GM12872 (cell line): ENCODE data around the gene PSG5.

Experiments
- TF ChIP-seq, protein P1 (sequence below): IDR thresholded peaks from 3 replicates; pipeline ENCODE4 v1.5.1; 2011; ENCODE audit warnings: low read depth, mild to moderate bottlenecking, low read length, moderate library complexity; ENCODE audit not compliant: insufficient read depth

Gene PSG5

DNA sequence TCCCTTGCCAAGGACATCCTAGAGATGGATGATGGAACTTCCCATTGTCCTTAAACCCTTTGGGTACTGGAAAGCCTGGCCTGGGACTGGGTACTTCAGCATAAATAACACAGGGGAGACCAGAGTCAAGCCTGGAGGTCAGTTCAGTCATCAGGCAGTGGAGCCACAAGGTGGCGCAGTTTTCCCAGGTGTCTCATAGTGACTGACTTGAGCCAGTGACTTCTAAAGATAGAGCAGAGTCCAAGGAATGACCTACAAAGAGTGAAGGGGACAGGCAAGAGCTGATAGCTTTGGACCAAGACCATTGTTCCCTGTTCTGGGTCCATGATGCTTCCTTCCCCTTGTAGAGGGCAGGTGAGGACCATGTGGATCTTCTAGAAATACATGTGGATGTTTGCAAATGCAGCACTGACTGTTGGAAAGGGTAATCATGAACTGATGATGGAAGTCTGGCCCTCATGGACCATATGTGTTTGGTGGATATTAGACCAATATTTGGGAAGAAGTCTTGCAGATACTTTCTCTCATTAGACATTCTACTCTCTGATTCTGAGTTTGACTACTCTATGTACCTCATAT is 6.7 kb downstream of the PSG5 start:
- TF ChIP-seq, protein P1, sequence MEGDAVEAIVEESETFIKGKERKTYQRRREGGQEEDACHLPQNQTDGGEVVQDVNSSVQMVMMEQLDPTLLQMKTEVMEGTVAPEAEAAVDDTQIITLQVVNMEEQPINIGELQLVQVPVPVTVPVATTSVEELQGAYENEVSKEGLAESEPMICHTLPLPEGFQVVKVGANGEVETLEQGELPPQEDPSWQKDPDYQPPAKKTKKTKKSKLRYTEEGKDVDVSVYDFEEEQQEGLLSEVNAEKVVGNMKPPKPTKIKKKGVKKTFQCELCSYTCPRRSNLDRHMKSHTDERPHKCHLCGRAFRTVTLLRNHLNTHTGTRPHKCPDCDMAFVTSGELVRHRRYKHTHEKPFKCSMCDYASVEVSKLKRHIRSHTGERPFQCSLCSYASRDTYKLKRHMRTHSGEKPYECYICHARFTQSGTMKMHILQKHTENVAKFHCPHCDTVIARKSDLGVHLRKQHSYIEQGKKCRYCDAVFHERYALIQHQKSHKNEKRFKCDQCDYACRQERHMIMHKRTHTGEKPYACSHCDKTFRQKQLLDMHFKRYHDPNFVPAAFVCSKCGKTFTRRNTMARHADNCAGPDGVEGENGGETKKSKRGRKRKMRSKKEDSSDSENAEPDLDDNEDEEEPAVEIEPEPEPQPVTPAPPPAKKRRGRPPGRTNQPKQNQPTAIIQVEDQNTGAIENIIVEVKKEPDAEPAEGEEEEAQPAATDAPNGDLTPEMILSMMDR, result peak; percentile 15; the same call in 1 of the 3 replicates

DNA sequence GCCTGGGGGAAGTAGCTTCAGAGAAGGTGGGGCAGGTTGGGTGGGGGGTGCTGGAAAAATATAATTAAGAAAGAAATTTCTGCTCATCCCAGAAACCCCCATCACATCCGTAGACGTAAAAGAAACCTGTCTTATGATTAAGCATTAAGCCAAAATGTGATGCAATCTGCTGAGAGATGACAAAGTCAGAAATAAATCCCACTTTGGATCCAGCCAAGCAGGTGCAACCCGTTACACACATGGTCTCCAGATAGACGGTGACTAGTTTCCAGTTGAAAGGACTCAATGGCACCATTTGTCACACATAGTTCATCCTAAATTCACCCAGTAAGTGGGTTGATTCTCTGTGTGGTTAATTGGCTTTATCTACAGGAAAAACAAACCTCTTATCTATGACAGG is 34.1 kb downstream of the PSG5 start:
- TF ChIP-seq, protein P1, result no peak

DNA sequence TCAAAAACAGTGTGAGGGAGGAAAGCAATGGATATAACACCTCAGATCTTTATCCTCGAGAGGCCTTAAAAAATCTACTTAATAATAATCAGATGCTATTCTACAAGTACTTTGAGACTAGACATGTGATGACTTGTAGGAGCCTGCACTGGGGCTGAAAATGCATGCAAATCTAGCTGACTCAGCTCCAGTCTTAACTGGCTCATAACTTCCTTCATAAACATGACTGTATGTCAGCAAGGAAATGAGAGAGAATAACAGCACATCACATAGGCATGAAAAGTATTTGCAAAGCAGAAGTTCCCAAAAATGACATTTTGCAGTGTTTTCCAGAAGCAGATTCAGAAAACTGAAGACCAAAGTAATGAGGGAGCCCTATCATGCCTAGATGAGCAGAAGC is 38.1 kb downstream of the PSG5 start:
- TF ChIP-seq, protein P1, result no peak

DNA sequence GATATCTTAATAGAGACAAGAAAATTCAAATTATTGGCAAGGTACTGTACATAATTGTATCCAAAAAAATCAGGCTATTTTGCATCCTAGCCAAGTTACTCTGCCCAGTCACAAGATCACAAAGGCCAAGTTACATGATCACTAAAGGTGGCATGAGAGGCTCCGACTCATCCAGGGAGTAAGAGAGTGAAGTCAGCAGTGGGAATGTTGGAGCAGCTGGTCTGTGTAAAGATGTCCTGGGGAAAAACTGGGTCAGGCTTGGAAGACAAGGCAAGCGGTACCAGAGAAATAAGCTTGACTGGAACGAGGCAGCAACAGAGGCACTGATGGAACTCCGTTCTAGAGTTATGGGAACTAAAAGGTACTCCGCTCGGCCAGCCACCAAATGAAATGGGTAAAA is 53.6 kb downstream of the PSG5 start:
- TF ChIP-seq, protein P1, result no peak

DNA sequence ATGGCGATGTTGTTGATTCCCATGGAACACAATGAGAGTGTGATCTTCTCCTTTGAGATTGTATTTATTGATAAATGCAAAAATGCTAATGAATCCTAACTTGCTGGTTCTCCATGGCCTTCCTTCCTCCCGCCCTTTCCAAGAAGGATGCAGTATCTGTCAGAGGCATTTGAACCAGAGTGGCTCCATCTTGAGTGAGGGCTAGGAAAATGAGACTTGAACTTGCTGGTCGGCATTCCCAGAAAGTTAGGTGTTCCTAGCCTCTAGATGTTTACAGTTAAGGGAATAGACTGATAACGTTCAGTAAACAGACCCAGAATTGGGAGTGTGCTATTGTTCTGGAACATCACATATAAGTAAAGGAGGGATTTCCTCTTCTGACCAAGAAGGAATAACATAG is 59.6 kb downstream of the PSG5 start:
- TF ChIP-seq, protein P1, result no peak

DNA sequence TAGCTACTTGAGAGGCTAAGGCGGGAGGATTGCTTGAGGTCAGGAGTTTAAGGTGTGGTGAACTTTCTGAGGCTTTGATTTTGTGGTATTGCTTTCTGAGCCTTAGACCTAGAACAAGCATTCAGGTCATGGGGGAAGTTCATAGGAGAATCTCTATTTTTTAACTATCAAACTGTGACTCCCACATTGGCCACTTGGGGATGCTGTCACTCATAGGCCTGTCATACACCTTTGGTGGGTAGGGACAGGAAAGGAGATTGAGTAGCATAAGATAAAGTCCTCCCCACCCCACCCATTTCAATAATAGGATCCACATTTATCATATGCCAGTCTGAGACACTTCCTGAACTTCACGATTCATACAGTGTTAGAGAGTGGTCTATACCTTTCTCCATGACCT is 62.0 kb downstream of the PSG5 start:
- TF ChIP-seq, protein P1, result peak; percentile 35; the same call in 2 of the 3 replicates
